Effector memory CD4-positive, alpha-beta T cell (primary cell): Measurements from ENCODE around the gene TP53BP1.

Source experiments
- DNase-seq, 3 donors: peaks; one replicate each; pipeline ENCODE4 v3.0.0-alpha.2; 2020
- H3K27ac ChIP-seq: 2 replicates; pipeline ENCODE4 v1.7.0; 2013; ENCODE audit warnings: mild to moderate bottlenecking, low read length, moderate library complexity; ENCODE audit not compliant: insufficient read depth, poor library complexity, severe bottlenecking
- H3K27me3 ChIP-seq: replicated peaks from 2 replicates; pipeline ENCODE4 v1.7.0; 2013; ENCODE audit warnings: mild to moderate bottlenecking, low read length; ENCODE audit not compliant: insufficient read depth, control insufficient read depth, poor library complexity, severe bottlenecking
- H3K36me3 ChIP-seq: 2 replicates; pipeline ENCODE4 v1.7.0; 2013; ENCODE audit warnings: mild to moderate bottlenecking, low read length, moderate library complexity; ENCODE audit not compliant: control insufficient read depth, insufficient read depth
- H3K4me1 ChIP-seq: 2 replicates; pipeline ENCODE4 v1.7.0; 2013; ENCODE audit warnings: low read length, mild to moderate bottlenecking; ENCODE audit not compliant: control insufficient read depth, insufficient read depth, poor library complexity, severe bottlenecking
- H3K4me3 ChIP-seq: 2 replicates; pipeline ENCODE4 v1.7.0; 2013; ENCODE audit warnings: low read length, low read depth, mild to moderate bottlenecking; ENCODE audit not compliant: insufficient read depth, poor library complexity, severe bottlenecking
- H3K9me3 ChIP-seq: 2 replicates; pipeline ENCODE4 v1.7.0; 2013; ENCODE audit warnings: mild to moderate bottlenecking, low read length, moderate library complexity; ENCODE audit not compliant: control insufficient read depth

The TP53BP1 gene

GRCh38 chr15:43433165-43433564 lies 59.8 kb downstream of the TP53BP1 start:
- DNase-seq, result no peak
- Histone ChIP-seq H3K27me3 (no peaks in the 10 kb centered on the region), H3K4me3 (no peak overlapping the region), H3K4me1 (no peaks in the 10 kb centered on the region), H3K27ac (no peak overlapping the region), H3K36me3 (peaks cover 36% of the 10 kb centered on the region), H3K9me3 (no peaks in the 10 kb centered on the region)

- Histone ChIP-seq H3K27ac (no peak overlapping the region), H3K4me3 (no peak overlapping the region), H3K27me3 (no peaks in the 10 kb centered on the region), H3K9me3 (no peaks in the 10 kb centered on the region), H3K36me3 (peaks cover 49% of the 10 kb centered on the region), H3K4me1 (no peaks in the 10 kb centered on the region)
- no peak for DNase-seq
Measured at GRCh38 chr15:43429687-43430086, 63.3 kb downstream of the TP53BP1 start.

- H3K9me3 ChIP-seq, result no peaks in the 10 kb centered on the region
- DNase-seq, result no peak
- H3K36me3 ChIP-seq, result peaks cover 61% of the 10 kb centered on the region
- no peak overlapping the region for H3K4me3 ChIP-seq
- H3K27me3 ChIP-seq, result no peaks in the 10 kb centered on the region
- H3K4me1 ChIP-seq, result no peaks in the 10 kb centered on the region
- H3K27ac ChIP-seq, result no peak overlapping the region
Measured at GRCh38 chr15:43423793-43424192, 69.2 kb downstream of the TP53BP1 start.

DNA sequence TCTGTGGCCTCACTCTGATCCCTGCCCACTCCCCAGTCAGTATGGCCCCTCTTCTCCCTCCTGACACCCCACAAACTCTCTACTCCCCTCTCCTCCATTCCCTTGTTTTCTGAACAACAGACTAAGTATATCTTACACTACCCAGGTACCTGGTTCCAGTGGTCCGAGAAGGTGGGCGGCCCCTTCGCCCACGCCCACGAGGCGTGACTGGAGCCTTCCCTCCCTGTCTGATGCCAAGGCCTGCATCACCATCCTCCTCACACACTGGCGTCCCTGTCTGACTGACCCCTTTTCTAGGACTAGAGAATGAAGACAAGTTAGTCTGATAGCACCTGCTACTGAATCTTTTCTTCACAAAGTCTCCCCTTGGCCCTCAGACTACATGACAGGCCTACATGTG lies 72.1 kb downstream of the TP53BP1 start:
- no peaks in the 10 kb centered on the region for H3K4me1 ChIP-seq
- peaks cover 64% of the 10 kb centered on the region for H3K36me3 ChIP-seq
- no peak for DNase-seq

GRCh38 chr15:43420435-43420834 lies 72.5 kb downstream of the TP53BP1 start:
- Histone ChIP-seq H3K4me1 (no peaks in the 10 kb centered on the region), H3K4me3 (no peak overlapping the region), H3K36me3 (peaks cover 69% of the 10 kb centered on the region), H3K27me3 (no peaks in the 10 kb centered on the region), H3K27ac (no peak overlapping the region), H3K9me3 (no peaks in the 10 kb centered on the region)
- no peak for DNase-seq

More for the DNA sequence above, 72.1 kb downstream of the TP53BP1 start:
- Histone ChIP-seq H3K4me3 (no peak overlapping the region), H3K27ac (no peak overlapping the region), H3K9me3 (no peaks in the 10 kb centered on the region), H3K27me3 (no peaks in the 10 kb centered on the region)

GRCh38 chr15:43414196-43414595 lies 78.8 kb downstream of the TP53BP1 start:
- Histone ChIP-seq H3K27ac (no peak overlapping the region), H3K27me3 (no peaks in the 10 kb centered on the region), H3K4me3 (no peak overlapping the region), H3K36me3 (peaks cover 60% of the 10 kb centered on the region), H3K9me3 (no peaks in the 10 kb centered on the region), H3K4me1 (no peaks in the 10 kb centered on the region)
- no peak for DNase-seq

DNA sequence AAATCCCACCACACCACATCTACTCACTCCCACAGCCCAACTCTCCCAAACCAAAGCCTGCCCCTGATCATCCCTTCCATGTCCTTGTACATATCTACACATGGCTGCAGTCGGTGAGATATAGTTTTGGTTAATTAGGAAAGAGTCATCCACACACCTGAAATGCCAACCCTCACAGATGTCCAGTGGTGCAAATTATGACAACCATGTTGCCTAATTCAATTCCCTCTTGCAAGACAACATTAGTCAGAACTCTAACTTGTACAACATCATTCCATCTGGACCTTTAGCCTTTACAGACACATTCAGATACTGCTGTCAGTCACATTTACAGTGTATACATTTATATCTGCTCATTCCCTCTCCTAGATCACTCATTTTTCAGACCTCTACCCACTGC lies 80.9 kb downstream of the TP53BP1 start:
- Histone ChIP-seq H3K27ac (no peak overlapping the region), H3K36me3 (peaks cover 74% of the 10 kb centered on the region), H3K4me1 (no peaks in the 10 kb centered on the region), H3K4me3 (no peak overlapping the region), H3K9me3 (no peaks in the 10 kb centered on the region), H3K27me3 (no peaks in the 10 kb centered on the region)
- no peak for DNase-seq

- DNase-seq, result no peak
- Histone ChIP-seq H3K9me3 (no peaks in the 10 kb centered on the region), H3K4me1 (no peaks in the 10 kb centered on the region), H3K4me3 (no peak overlapping the region), H3K27me3 (no peaks in the 10 kb centered on the region), H3K36me3 (peaks cover 73% of the 10 kb centered on the region), H3K27ac (no peak overlapping the region)
Measured at GRCh38 chr15:43410572-43411214, 82.3 kb downstream of the TP53BP1 start.

DNA sequence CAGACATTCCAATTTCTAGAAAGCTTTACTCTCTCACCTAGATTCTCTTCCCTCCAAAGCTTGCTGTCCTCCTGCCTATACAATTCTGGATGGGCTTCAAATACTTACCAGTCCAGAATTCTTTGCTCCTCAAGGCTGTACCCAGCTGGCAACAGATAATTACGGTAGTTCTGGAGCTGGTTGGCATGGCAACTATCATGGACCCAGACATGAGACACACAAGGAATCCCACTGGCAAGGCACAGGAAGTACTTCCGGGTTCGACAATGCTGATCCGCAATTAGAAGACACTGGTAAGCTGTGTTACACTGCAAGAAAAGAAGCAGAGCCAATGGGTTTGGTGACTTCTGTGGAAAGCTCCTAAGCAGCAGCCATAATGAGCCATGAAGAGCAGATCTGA lies 84.2 kb downstream of the TP53BP1 start:
- no peak for DNase-seq
- Histone ChIP-seq H3K9me3 (no peaks in the 10 kb centered on the region), H3K27ac (no peak overlapping the region), H3K27me3 (no peaks in the 10 kb centered on the region), H3K36me3 (peaks cover 59% of the 10 kb centered on the region), H3K4me1 (no peaks in the 10 kb centered on the region), H3K4me3 (no peak overlapping the region)

- H3K4me3 ChIP-seq, result no peak overlapping the region
- H3K27ac ChIP-seq, result no peak overlapping the region
- H3K9me3 ChIP-seq, result no peaks in the 10 kb centered on the region
- H3K27me3 ChIP-seq, result no peaks in the 10 kb centered on the region
- no peak for DNase-seq
- no peaks in the 10 kb centered on the region for H3K4me1 ChIP-seq
- H3K36me3 ChIP-seq, result peaks cover 56% of the 10 kb centered on the region
Measured at GRCh38 chr15:43406808-43407207, 86.1 kb downstream of the TP53BP1 start.
